ENCODE data around the gene PTPRU.

Gene PTPRU

DNA sequence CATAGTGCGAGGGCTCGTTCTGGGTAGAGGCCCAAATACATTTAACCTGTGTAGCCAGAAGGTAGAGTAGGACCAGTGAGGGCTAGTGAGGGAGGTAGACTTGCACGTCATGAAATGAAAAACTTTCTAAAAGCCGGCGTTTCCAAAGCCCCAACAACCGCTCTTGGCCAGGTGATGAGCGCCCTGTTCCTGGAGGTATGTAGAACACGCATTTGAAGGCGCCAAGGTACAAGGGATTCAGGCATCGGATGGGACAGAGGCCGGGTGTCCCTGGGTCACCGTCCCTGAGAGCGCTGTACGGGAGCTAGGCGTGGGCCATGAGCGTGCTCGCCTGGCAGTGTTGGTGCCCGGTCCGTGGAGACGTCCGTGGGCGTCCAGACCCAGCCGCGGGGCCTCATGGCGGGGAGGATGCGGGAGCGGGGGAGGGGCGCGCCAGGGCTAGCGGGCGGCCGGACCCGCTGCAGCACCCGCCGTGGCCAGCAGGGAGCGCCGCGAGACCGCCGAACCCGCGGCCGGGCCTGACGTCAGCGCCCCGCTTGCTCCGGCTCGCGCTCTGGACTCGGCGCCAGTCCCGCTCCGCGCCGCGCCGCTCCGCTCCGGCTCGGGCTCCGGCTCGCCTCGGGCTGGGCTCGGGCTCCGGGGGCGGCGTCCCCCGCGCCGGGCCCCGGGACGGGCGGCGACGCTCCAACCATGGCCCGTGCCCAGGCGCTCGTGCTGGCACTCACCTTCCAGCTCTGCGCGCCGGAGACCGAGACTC, at the start of gene PTPRU:
PTPRU (plus strand) TSS at position 568 of the 757 bp plus-strand sequence; CDS start at position 691, 123 bp downstream.
- Histone ChIP-seq H3K9ac (ENCODE audit: insufficient read length, low read depth) (peak within 1 kb of the TSS; percentile 92), H3K4me1 (ENCODE audit: insufficient read depth, insufficient read length) (peaks cover 26% of the 10 kb centered on the region), H3K4me3 (ENCODE audit: insufficient read length, low read depth) (peak within 1 kb of the TSS; percentile 83), H3K27me3 (ENCODE audit: insufficient read depth, insufficient read length) (peaks cover 63% of the 10 kb centered on the region), H3K36me3 (ENCODE audit: insufficient read depth, insufficient read length, low read length) (no peaks in the 10 kb centered on the region), H3K9me3 (ENCODE audit: insufficient read depth, low read length) (no peaks in the 10 kb centered on the region)
- no peak for DNase-seq (ENCODE audit: low read depth, low spot score)
- no peak for TF ChIP-seq SUZ12 (IDR thresholded peaks at IDR 0.05; ENCODE audit: extremely low read depth, insufficient read depth, insufficient read length)
- TF ChIP-seq YY1 (IDR thresholded peaks at IDR 0.05; ENCODE audit: insufficient read depth, insufficient read length), result no peak
- TF ChIP-seq ZNF274 (IDR thresholded peaks at IDR 0.05; ENCODE audit: low read depth, low read length), result no peak

DNA sequence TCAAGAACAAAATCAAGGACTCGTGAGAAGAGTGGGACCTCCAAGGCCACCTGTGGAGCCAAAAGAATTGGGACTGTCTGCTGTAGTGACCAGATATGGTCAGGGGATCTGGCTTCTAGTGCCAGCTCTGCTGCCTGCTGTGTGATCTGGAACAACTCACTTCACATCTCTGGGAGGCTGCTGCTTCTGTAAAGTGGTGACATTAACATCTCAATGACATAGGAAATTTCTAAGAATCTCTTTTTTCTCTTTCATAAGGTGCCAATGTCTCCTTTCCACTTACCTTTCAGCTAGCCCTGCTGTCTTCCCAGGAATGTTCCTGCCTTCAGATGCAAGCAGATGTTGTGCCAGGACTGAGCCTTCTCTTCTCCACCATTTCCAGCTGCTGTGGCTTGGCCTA, 49.6 kb upstream of the PTPRU start:
- no peak overlapping the region for H3K4me3 ChIP-seq (ENCODE audit: insufficient read length, low read depth)
- peaks cover 8% of the 10 kb centered on the region for H3K36me3 ChIP-seq (ENCODE audit: insufficient read depth, insufficient read length, low read length)
- H3K9me3 ChIP-seq (ENCODE audit: insufficient read depth, low read length), result peaks cover 11% of the 10 kb centered on the region; the same call in 1 of the 2 replicates
- no peak for TF ChIP-seq SUZ12 (IDR thresholded peaks at IDR 0.05; ENCODE audit: extremely low read depth, insufficient read depth, insufficient read length)
- TF ChIP-seq YY1 (IDR thresholded peaks at IDR 0.05; ENCODE audit: insufficient read depth, insufficient read length), result no peak
- no peaks in the 10 kb centered on the region for H3K27me3 ChIP-seq (ENCODE audit: insufficient read depth, insufficient read length)
- peak; percentile 69 for DNase-seq (ENCODE audit: low read depth, low spot score)
- peak overlapping the region; percentile 4 for H3K9ac ChIP-seq (ENCODE audit: insufficient read length, low read depth)
- H3K4me1 ChIP-seq (ENCODE audit: insufficient read depth, insufficient read length), result peaks cover 5% of the 10 kb centered on the region

DNA sequence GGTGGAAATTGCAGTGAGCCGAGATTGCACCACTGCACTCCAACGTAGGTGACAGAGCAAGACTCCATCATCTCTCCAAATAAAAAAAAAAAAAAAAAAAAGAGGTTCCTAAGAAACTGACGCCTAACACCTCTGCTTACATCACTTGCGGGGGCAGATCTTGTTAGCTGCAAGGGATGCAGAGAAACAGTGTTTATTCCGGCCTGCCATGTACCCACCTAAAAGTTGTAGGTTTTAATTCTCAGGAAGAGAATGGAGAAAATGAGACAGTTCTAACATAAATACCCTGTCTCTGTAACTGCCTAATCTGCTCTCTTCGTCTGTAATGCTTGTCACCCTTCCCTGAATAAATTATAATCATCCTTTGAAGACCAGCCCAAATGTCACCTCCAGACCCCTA, 45.6 kb upstream of the PTPRU start:
- DNase-seq (ENCODE audit: low read depth, low spot score), result no peak
- Histone ChIP-seq H3K4me3 (ENCODE audit: insufficient read length, low read depth) (no peak overlapping the region), H3K9ac (ENCODE audit: insufficient read length, low read depth) (no peak overlapping the region), H3K4me1 (ENCODE audit: insufficient read depth, insufficient read length) (peaks cover 4% of the 10 kb centered on the region), H3K36me3 (ENCODE audit: insufficient read depth, insufficient read length, low read length) (peaks cover 44% of the 10 kb centered on the region), H3K27me3 (ENCODE audit: insufficient read depth, insufficient read length) (no peaks in the 10 kb centered on the region), H3K9me3 (ENCODE audit: insufficient read depth, low read length) (peaks cover 11% of the 10 kb centered on the region; the same call in 1 of the 2 replicates)
- TF ChIP-seq YY1 (IDR thresholded peaks at IDR 0.05; ENCODE audit: insufficient read depth, insufficient read length) (no peak), ZNF274 (IDR thresholded peaks at IDR 0.05; ENCODE audit: low read depth, low read length) (no peak), SUZ12 (IDR thresholded peaks at IDR 0.05; ENCODE audit: extremely low read depth, insufficient read depth, insufficient read length) (no peak)

DNA sequence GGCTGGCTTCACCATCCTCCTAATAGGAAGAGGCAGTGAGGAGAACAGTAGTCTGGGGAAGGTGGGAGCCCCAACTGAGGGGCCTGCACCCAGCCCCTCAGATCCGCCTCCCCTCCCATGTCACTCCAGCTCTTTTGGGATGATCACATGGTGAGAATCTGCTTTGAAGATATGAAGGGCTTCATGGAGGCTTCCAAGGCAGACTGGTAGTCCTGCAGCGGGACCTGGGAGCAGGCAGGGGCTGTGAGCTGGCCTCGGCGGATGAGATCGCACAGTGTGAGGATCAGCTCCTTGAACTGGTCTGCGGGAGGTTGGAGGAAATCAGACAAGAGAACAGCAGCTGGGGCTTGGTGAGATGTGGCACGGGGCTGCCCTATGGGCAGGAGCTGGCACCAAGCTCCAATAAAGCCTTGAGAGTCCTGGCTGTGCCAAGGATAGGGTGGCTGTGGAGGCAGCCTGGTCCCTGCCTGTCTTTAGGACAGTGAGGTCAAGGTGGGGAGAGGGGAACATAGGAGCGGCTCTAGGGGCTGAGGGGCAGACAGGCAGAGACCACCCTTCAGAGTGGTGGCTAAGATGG, 42.4 kb upstream of the PTPRU start:
- no peak for TF ChIP-seq ZNF274 (IDR thresholded peaks at IDR 0.05; ENCODE audit: low read depth, low read length)
- TF ChIP-seq YY1 (IDR thresholded peaks at IDR 0.05; ENCODE audit: insufficient read depth, insufficient read length), result no peak
- no peak for TF ChIP-seq SUZ12 (IDR thresholded peaks at IDR 0.05; ENCODE audit: extremely low read depth, insufficient read depth, insufficient read length)
- Histone ChIP-seq H3K4me3 (ENCODE audit: insufficient read length, low read depth) (no peak overlapping the region), H3K36me3 (ENCODE audit: insufficient read depth, insufficient read length, low read length) (peaks cover 74% of the 10 kb centered on the region), H3K9ac (ENCODE audit: insufficient read length, low read depth) (no peak overlapping the region), H3K9me3 (ENCODE audit: insufficient read depth, low read length) (peaks cover 11% of the 10 kb centered on the region; the same call in 1 of the 2 replicates), H3K27me3 (ENCODE audit: insufficient read depth, insufficient read length) (no peaks in the 10 kb centered on the region), H3K4me1 (ENCODE audit: insufficient read depth, insufficient read length) (peaks cover 3% of the 10 kb centered on the region)
- DNase-seq (ENCODE audit: low read depth, low spot score), result no peak

DNA sequence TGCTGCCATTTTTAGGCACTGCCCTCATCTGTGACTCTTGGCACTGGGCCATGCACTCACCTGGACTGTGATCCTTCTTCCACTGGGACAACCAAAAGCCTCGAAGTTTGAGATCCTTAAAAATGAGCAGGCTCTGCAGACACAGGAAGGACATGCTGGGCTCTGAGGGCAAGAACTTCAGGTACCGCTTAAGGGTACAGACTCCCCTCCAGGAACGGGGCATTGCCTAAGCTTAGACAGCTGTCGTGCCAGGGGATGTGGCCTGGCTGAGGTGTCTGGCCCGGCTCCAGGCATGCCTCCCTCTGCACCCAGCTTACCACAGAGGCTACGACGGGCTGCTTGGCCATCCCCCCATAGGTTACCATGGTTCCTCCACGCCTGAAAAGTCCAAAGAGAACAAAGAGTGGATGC, 40.4 kb upstream of the PTPRU start:
- Histone ChIP-seq H3K36me3 (ENCODE audit: insufficient read depth, insufficient read length, low read length) (peaks cover 86% of the 10 kb centered on the region), H3K4me1 (ENCODE audit: insufficient read depth, insufficient read length) (peaks cover 3% of the 10 kb centered on the region), H3K4me3 (ENCODE audit: insufficient read length, low read depth) (no peak overlapping the region), H3K9ac (ENCODE audit: insufficient read length, low read depth) (no peak overlapping the region), H3K27me3 (ENCODE audit: insufficient read depth, insufficient read length) (no peaks in the 10 kb centered on the region), H3K9me3 (ENCODE audit: insufficient read depth, low read length) (peaks cover 4% of the 10 kb centered on the region; the same call in 1 of the 2 replicates)
- TF ChIP-seq YY1 (IDR thresholded peaks at IDR 0.05; ENCODE audit: insufficient read depth, insufficient read length), result no peak
- TF ChIP-seq SUZ12 (IDR thresholded peaks at IDR 0.05; ENCODE audit: extremely low read depth, insufficient read depth, insufficient read length), result no peak
- TF ChIP-seq ZNF274 (IDR thresholded peaks at IDR 0.05; ENCODE audit: low read depth, low read length), result no peak
- no peak for DNase-seq (ENCODE audit: low read depth, low spot score)

DNA sequence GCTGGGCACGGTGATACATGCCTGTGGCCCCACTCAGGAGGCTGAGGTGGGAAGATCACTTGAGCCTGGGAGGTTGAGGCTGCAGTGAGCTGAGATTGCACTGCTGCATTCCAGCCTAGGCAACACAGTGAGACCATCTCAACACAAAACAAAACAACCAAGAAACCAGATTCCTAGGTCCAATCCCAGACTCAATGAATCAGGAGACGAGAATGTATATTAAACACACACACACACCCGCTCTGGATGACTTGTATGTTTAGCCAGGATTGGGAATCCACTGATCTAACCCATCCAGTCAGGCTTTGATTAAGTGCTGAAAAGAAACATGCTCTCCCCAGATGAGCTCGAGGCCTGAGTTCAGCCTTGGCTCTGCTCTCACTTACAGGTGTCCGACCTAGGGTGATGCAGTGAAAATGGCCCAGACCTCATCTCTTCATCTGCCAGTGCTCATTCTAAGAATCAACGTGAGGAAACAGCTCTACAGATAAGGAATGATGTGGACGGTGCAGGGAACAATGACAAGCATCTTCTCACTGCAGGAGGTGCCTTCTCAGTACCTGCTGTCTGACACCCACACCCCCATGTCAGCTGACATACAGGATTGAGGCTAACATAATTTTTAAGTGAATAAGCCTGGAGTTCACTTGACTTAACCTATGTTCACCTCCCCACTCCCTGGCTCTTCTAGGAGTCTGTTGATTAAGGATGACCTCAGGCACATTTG, 39.3 kb upstream of the PTPRU start:
- no peak for TF ChIP-seq SUZ12 (IDR thresholded peaks at IDR 0.05; ENCODE audit: extremely low read depth, insufficient read depth, insufficient read length)
- no peak for TF ChIP-seq ZNF274 (IDR thresholded peaks at IDR 0.05; ENCODE audit: low read depth, low read length)
- no peak for TF ChIP-seq YY1 (IDR thresholded peaks at IDR 0.05; ENCODE audit: insufficient read depth, insufficient read length)
- Histone ChIP-seq H3K9ac (ENCODE audit: insufficient read length, low read depth) (no peak overlapping the region), H3K9me3 (ENCODE audit: insufficient read depth, low read length) (no peaks in the 10 kb centered on the region), H3K27me3 (ENCODE audit: insufficient read depth, insufficient read length) (no peaks in the 10 kb centered on the region), H3K4me1 (ENCODE audit: insufficient read depth, insufficient read length) (peaks cover 6% of the 10 kb centered on the region), H3K4me3 (ENCODE audit: insufficient read length, low read depth) (no peak overlapping the region), H3K36me3 (ENCODE audit: insufficient read depth, insufficient read length, low read length) (peaks cover 95% of the 10 kb centered on the region)
- DNase-seq (ENCODE audit: low read depth, low spot score), result no peak

DNA sequence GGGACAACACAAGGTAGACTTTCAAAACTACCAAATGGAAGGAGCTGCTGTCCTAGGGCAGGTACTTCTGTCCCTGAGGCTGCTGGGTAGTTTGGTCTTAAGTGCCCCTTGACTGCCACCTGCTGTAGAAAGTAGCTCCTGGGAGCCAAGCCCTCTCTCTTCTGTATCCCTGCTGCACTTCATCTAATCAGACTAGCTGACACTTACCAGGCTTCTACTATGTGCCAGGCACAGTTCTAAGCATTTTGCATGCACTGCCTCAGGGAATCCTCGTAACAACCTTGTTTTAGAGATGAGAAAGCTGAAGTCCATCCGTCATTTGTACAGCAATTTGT, 38.8 kb upstream of the PTPRU start:
- no peak overlapping the region for H3K9ac ChIP-seq (ENCODE audit: insufficient read length, low read depth)
- TF ChIP-seq ZNF274 (IDR thresholded peaks at IDR 0.05; ENCODE audit: low read depth, low read length) (no peak), SUZ12 (IDR thresholded peaks at IDR 0.05; ENCODE audit: extremely low read depth, insufficient read depth, insufficient read length) (no peak), YY1 (IDR thresholded peaks at IDR 0.05; ENCODE audit: insufficient read depth, insufficient read length) (no peak)
- no peaks in the 10 kb centered on the region for H3K9me3 ChIP-seq (ENCODE audit: insufficient read depth, low read length)
- peaks cover 95% of the 10 kb centered on the region for H3K36me3 ChIP-seq (ENCODE audit: insufficient read depth, insufficient read length, low read length)
- H3K4me3 ChIP-seq (ENCODE audit: insufficient read length, low read depth), result no peak overlapping the region
- no peaks in the 10 kb centered on the region for H3K27me3 ChIP-seq (ENCODE audit: insufficient read depth, insufficient read length)
- no peak for DNase-seq (ENCODE audit: low read depth, low spot score)
- peaks cover 12% of the 10 kb centered on the region for H3K4me1 ChIP-seq (ENCODE audit: insufficient read depth, insufficient read length)
